ENCODE results near the gene ACCS.

Gene ACCS

DNA sequence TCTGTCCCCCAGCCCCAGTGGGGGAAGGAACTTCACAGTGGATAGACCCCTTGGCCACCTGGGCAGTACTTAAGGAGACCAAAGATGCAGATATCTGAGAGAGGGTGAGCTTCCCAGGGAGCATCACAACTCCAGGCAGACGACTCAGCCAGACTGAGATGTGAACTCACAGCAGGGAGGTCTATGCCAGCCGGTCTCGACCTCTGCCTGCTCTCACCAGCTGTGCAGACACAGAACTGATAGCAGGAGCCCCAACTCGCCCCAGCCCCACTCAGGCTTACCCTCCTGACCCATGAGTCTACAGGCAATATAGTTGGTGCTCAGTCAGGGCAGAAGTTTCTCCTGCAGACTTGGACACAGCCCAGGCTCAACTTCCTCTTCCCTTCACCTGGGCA, 47.9 kb upstream of the ACCS start:
- 43% methylated on average over 4 of the region's 4 CpGs for WGBS
- peaks cover 5% of the 10 kb centered on the region for H3K4me1 ChIP-seq (ENCODE audit: control insufficient read depth, insufficient read depth, low read depth, low read length)
- H3K23ac ChIP-seq (ENCODE audit: low read length in 2 of 2): no peak overlapping the region
- no peaks in the 10 kb centered on the region for H3K79me1 ChIP-seq (replicated peaks; ENCODE audit: low read length, poor library complexity, severe bottlenecking)
- no peak overlapping the region for H2AK5ac ChIP-seq (ENCODE audit: low read length, severe bottlenecking)
- H2BK12ac ChIP-seq (ENCODE audit: low read length in 2 of 2): peak overlapping the region in 1 of 2 experiments; percentile 72
- H4K8ac ChIP-seq (ENCODE audit: low read length): peak overlapping the region; percentile 54
- H3K9ac ChIP-seq (ENCODE audit: low read length): peak overlapping the region; percentile 47
- H3K4me2 ChIP-seq (ENCODE audit: low read length, poor library complexity, severe bottlenecking): no peak overlapping the region
- H3K4ac ChIP-seq (ENCODE audit: low read depth in 1 of 2, low read length in 2 of 2): no peak overlapping the region
- no peak overlapping the region for H3K27ac ChIP-seq (ENCODE audit: low read length, poor library complexity, severe bottlenecking)
- H3K36me3 ChIP-seq (ENCODE audit: control insufficient read depth in 1 of 2, insufficient read depth in 2 of 2, low read depth in 1 of 2, low read length in 2 of 2): no peaks in the 10 kb centered on the region
- H3K14ac ChIP-seq (ENCODE audit: low read length in 2 of 2): peak overlapping the region in 1 of 2 experiments; percentile 13
- H3K4me3 ChIP-seq (ENCODE audit: insufficient read depth in 1 of 2, low read depth in 1 of 2, low read length in 2 of 2): peak overlapping the region in 1 of 2 experiments; percentile 12
- H3K27me3 ChIP-seq (ENCODE audit: control insufficient read depth in 1 of 2, insufficient read depth in 1 of 2, low read length in 2 of 2): peaks cover 0 to 16% of the 10 kb centered on the region in 2 experiments
- H4K91ac ChIP-seq (ENCODE audit: low read length): peak overlapping the region; percentile 18
- H2BK120ac ChIP-seq (ENCODE audit: low read depth, low read length): no peak overlapping the region
- H2BK5ac ChIP-seq (ENCODE audit: low read depth, low read length, poor library complexity, severe bottlenecking): no peak overlapping the region
- H3K9me3 ChIP-seq (ENCODE audit: control insufficient read depth, low read length): peaks cover 11% of the 10 kb centered on the region
- no peak overlapping the region for H2AFZ ChIP-seq (ENCODE audit: low read depth, low read length)
- no peak overlapping the region for H2BK15ac ChIP-seq (ENCODE audit: low read depth, poor library complexity, severe bottlenecking)
- peak overlapping the region in 1 of 2 experiments; percentile 5 for H3K18ac ChIP-seq (ENCODE audit: low read depth in 1 of 2, low read length in 2 of 2)
- DNase-seq: no peak

DNA sequence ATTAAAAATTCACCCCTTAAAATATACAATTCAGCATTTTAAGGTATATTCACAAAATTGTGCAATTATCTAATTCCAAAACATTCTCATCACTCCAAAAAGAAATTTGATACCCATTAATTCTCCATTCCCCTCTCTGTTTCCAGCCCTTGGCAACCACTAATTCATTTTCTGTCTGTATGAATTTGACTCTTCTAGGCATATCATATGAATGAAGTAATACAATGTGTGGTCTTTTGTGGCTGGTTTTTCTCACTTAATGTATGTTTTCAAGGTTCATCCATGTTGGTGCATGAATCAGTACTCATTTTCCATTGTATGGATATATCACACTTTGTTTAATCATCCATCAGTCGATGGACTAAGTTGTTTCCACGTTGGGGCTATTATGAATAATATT, 47.2 kb upstream of the ACCS start:
- Histone ChIP-seq H3K27me3 (ENCODE audit: control insufficient read depth in 1 of 2, insufficient read depth in 1 of 2, low read length in 2 of 2) (peaks cover 0 to 16% of the 10 kb centered on the region in 2 experiments), H2AFZ (ENCODE audit: low read depth, low read length) (no peak overlapping the region), H3K79me1 (replicated peaks; ENCODE audit: low read length, poor library complexity, severe bottlenecking) (no peaks in the 10 kb centered on the region), H2AK5ac (ENCODE audit: low read length, severe bottlenecking) (no peak overlapping the region), H3K36me3 (ENCODE audit: control insufficient read depth in 1 of 2, insufficient read depth in 2 of 2, low read depth in 1 of 2, low read length in 2 of 2) (no peaks in the 10 kb centered on the region), H3K4me1 (ENCODE audit: control insufficient read depth, insufficient read depth, low read depth, low read length) (peaks cover 5% of the 10 kb centered on the region), H3K4me3 (ENCODE audit: insufficient read depth in 1 of 2, low read depth in 1 of 2, low read length in 2 of 2) (no peak overlapping the region), H3K4ac (ENCODE audit: low read depth in 1 of 2, low read length in 2 of 2) (no peak overlapping the region), H3K9ac (ENCODE audit: low read length) (no peak overlapping the region), H3K18ac (ENCODE audit: low read depth in 1 of 2, low read length in 2 of 2) (no peak overlapping the region), H3K4me2 (ENCODE audit: low read length, poor library complexity, severe bottlenecking) (no peak overlapping the region), H4K8ac (ENCODE audit: low read length) (no peak overlapping the region), H3K9me3 (ENCODE audit: control insufficient read depth, low read length) (peaks cover 11% of the 10 kb centered on the region), H3K23ac (ENCODE audit: low read length in 2 of 2) (no peak overlapping the region), H3K27ac (ENCODE audit: low read length, poor library complexity, severe bottlenecking) (no peak overlapping the region), H2BK120ac (ENCODE audit: low read depth, low read length) (no peak overlapping the region), H2BK12ac (ENCODE audit: low read length in 2 of 2) (no peak overlapping the region), H3K14ac (ENCODE audit: low read length in 2 of 2) (no peak overlapping the region), H2BK15ac (ENCODE audit: low read depth, poor library complexity, severe bottlenecking) (no peak overlapping the region), H2BK5ac (ENCODE audit: low read depth, low read length, poor library complexity, severe bottlenecking) (no peak overlapping the region), H4K91ac (ENCODE audit: low read length) (no peak overlapping the region)
- no peak for DNase-seq
- WGBS: 79% methylated on average over 2 of the region's 2 CpGs

DNA sequence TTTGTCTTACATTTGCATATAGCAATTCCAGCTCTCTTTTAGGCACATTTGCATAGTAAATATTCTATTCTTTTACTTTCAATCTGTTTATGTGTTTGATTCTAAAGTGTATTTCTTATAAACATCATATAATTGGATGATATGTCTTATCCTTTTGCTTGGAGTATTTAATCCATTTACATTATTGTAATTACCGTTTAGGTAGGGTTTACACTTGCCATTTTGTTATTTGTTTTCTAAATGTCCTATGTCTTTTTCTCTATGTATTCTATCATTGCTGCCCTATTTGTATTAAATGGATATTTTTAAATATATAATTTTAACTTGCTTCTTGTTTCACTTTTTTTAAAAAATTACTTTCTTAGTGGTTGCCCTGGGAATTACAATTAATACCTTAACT, 41.1 kb upstream of the ACCS start:
- Histone ChIP-seq H3K18ac (ENCODE audit: low read depth in 1 of 2, low read length in 2 of 2) (no peak overlapping the region), H3K4me2 (ENCODE audit: low read length, poor library complexity, severe bottlenecking) (no peak overlapping the region), H3K27ac (ENCODE audit: low read length, poor library complexity, severe bottlenecking) (no peak overlapping the region), H3K27me3 (ENCODE audit: control insufficient read depth in 1 of 2, insufficient read depth in 1 of 2, low read length in 2 of 2) (peaks cover 0 to 17% of the 10 kb centered on the region in 2 experiments), H2BK12ac (ENCODE audit: low read length in 2 of 2) (no peak overlapping the region), H3K9me3 (ENCODE audit: control insufficient read depth, low read length) (peaks cover 35% of the 10 kb centered on the region), H3K14ac (ENCODE audit: low read length in 2 of 2) (no peak overlapping the region), H2BK5ac (ENCODE audit: low read depth, low read length, poor library complexity, severe bottlenecking) (no peak overlapping the region), H3K79me1 (replicated peaks; ENCODE audit: low read length, poor library complexity, severe bottlenecking) (no peaks in the 10 kb centered on the region), H3K36me3 (ENCODE audit: control insufficient read depth in 1 of 2, insufficient read depth in 2 of 2, low read depth in 1 of 2, low read length in 2 of 2) (no peaks in the 10 kb centered on the region), H2BK15ac (ENCODE audit: low read depth, poor library complexity, severe bottlenecking) (no peak overlapping the region), H3K4me3 (ENCODE audit: insufficient read depth in 1 of 2, low read depth in 1 of 2, low read length in 2 of 2) (no peak overlapping the region), H2BK120ac (ENCODE audit: low read depth, low read length) (no peak overlapping the region), H3K4ac (ENCODE audit: low read depth in 1 of 2, low read length in 2 of 2) (no peak overlapping the region), H2AK5ac (ENCODE audit: low read length, severe bottlenecking) (no peak overlapping the region), H2AFZ (ENCODE audit: low read depth, low read length) (no peak overlapping the region), H4K91ac (ENCODE audit: low read length) (no peak overlapping the region), H3K23ac (ENCODE audit: low read length in 2 of 2) (no peak overlapping the region), H3K4me1 (ENCODE audit: control insufficient read depth, insufficient read depth, low read depth, low read length) (no peaks in the 10 kb centered on the region), H3K9ac (ENCODE audit: low read length) (no peak overlapping the region), H4K8ac (ENCODE audit: low read length) (no peak overlapping the region)
- no CpG with 5 or more reads among the region's 1 CpG for WGBS
- no peak for DNase-seq

DNA sequence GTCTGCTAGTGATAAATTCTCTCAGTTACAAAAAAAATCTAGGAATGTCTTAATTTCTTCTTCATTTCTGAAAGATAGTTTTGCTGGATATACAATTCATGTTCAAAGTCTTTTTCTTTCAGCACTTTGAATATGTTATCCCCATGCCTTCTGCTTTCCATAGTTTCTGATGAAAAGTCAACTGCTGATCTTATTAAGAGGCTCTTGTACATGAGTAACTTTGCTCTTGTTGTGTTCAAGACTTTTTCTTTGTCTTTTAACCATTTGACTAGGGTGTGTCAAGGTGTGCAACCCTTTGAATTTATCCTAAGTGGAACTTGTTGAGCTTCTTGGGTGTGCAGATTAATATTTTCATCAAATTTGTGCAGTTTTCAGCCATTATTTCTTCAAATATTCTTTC, 40.3 kb upstream of the ACCS start:
- Histone ChIP-seq H3K23ac (ENCODE audit: low read length in 2 of 2) (no peak overlapping the region), H3K9ac (ENCODE audit: low read length) (no peak overlapping the region), H4K91ac (ENCODE audit: low read length) (no peak overlapping the region), H2AFZ (ENCODE audit: low read depth, low read length) (no peak overlapping the region), H3K79me1 (replicated peaks; ENCODE audit: low read length, poor library complexity, severe bottlenecking) (no peaks in the 10 kb centered on the region), H3K9me3 (ENCODE audit: control insufficient read depth, low read length) (peaks cover 35% of the 10 kb centered on the region), H3K4me2 (ENCODE audit: low read length, poor library complexity, severe bottlenecking) (no peak overlapping the region), H3K36me3 (ENCODE audit: control insufficient read depth in 1 of 2, insufficient read depth in 2 of 2, low read depth in 1 of 2, low read length in 2 of 2) (no peaks in the 10 kb centered on the region), H3K4ac (ENCODE audit: low read depth in 1 of 2, low read length in 2 of 2) (no peak overlapping the region), H2BK120ac (ENCODE audit: low read depth, low read length) (no peak overlapping the region), H3K14ac (ENCODE audit: low read length in 2 of 2) (no peak overlapping the region), H3K4me3 (ENCODE audit: insufficient read depth in 1 of 2, low read depth in 1 of 2, low read length in 2 of 2) (no peak overlapping the region), H4K8ac (ENCODE audit: low read length) (no peak overlapping the region), H3K18ac (ENCODE audit: low read depth in 1 of 2, low read length in 2 of 2) (no peak overlapping the region), H3K4me1 (ENCODE audit: control insufficient read depth, insufficient read depth, low read depth, low read length) (peaks cover 2% of the 10 kb centered on the region), H3K27ac (ENCODE audit: low read length, poor library complexity, severe bottlenecking) (no peak overlapping the region), H3K27me3 (ENCODE audit: control insufficient read depth in 1 of 2, insufficient read depth in 1 of 2, low read length in 2 of 2) (peaks cover 0 to 19% of the 10 kb centered on the region in 2 experiments), H2BK12ac (ENCODE audit: low read length in 2 of 2) (no peak overlapping the region), H2BK5ac (ENCODE audit: low read depth, low read length, poor library complexity, severe bottlenecking) (no peak overlapping the region), H2BK15ac (ENCODE audit: low read depth, poor library complexity, severe bottlenecking) (no peak overlapping the region), H2AK5ac (ENCODE audit: low read length, severe bottlenecking) (no peak overlapping the region)
- no peak for DNase-seq
